NCI-H1105 (cell line): ENCODE measurements around the gene PDHA1.

Source experiments
- DNase-seq: peaks from one replicate; lab custom pipeline; 2025; lab: John Stamatoyannopoulos, UW

The PDHA1 gene

GRCh38 chrX:19343535-19344408 is at the start of gene PDHA1:
TSS of gene PDHA1 (plus strand) at chrX:19343927. CDS start at chrX:19344038, 111 bp downstream.
- peak; percentile 90 for DNase-seq

- no peak for DNase-seq
Observed at GRCh38 chrX:19303256-19303880, 40.4 kb upstream of the PDHA1 start.

GRCh38 chrX:19326567-19326966 is 17.2 kb upstream of the PDHA1 start:
- DNase-seq, result no peak

GRCh38 chrX:19331831-19332230 is 11.9 kb upstream of the PDHA1 start:
- no peak for DNase-seq

- DNase-seq, result peak; percentile 5
Observed at GRCh38 chrX:19332983-19333382, 10.7 kb upstream of the PDHA1 start.

- no peak for DNase-seq
Observed at GRCh38 chrX:19334945-19335626, 8.6 kb upstream of the PDHA1 start.

- no peak for DNase-seq
Observed at GRCh38 chrX:19342331-19342906, 1.3 kb upstream of the PDHA1 start.

- no peak for DNase-seq
Observed at GRCh38 chrX:19343085-19343534, 617 bp upstream of the PDHA1 start.

- no peak for DNase-seq
Observed at GRCh38 chrX:19344661-19345060, 934 bp downstream of the PDHA1 start.

GRCh38 chrX:19347916-19348315 is 4.2 kb downstream of the PDHA1 start:
- DNase-seq, result no peak

- DNase-seq, result no peak
Observed at GRCh38 chrX:19349264-19349663, 5.5 kb downstream of the PDHA1 start.

- no peak for DNase-seq
Observed at GRCh38 chrX:19350941-19351384, 7.2 kb downstream of the PDHA1 start.

- DNase-seq, result no peak
Observed at GRCh38 chrX:19354625-19355024, 10.9 kb downstream of the PDHA1 start.

GRCh38 chrX:19358521-19358920 is 14.8 kb downstream of the PDHA1 start:
- DNase-seq, result no peak

- no peak for DNase-seq
Observed at GRCh38 chrX:19360903-19361302, 17.2 kb downstream of the PDHA1 start.

GRCh38 chrX:19361701-19362100 is 18.0 kb downstream of the PDHA1 start:
- DNase-seq, result no peak

- DNase-seq, result no peak
Observed at GRCh38 chrX:19368576-19368975, 24.8 kb downstream of the PDHA1 start.

GRCh38 chrX:19370061-19370460 is 26.3 kb downstream of the PDHA1 start:
- no peak for DNase-seq

GRCh38 chrX:19372170-19372546 is 28.4 kb downstream of the PDHA1 start:
- peak; percentile 47 for DNase-seq

GRCh38 chrX:19372547-19373331 is 29.0 kb downstream of the PDHA1 start:
- DNase-seq, result peak; percentile 2

GRCh38 chrX:19373351-19373891 is 29.7 kb downstream of the PDHA1 start:
- DNase-seq, result no peak
